B cell (primary cell): ENCODE results near the gene FAR2.

Source experiments
- EZH2 ChIP-seq: IDR thresholded peaks from 2 replicates; pipeline ENCODE4 v1.6.1; 2012; ENCODE audit warnings: borderline replicate concordance, low read depth, mild to moderate bottlenecking, moderate library complexity, low read length; ENCODE audit not compliant: insufficient read depth, poor library complexity, severe bottlenecking
- TF ChIP-seq, protein P1 (sequence below): fragments of 200-600 bp; IDR thresholded peaks from one replicate; pipeline ENCODE4 v1.8.0; 2022; ENCODE audit warnings: antibody characterized with exemption, mild to moderate bottlenecking

DNA sequence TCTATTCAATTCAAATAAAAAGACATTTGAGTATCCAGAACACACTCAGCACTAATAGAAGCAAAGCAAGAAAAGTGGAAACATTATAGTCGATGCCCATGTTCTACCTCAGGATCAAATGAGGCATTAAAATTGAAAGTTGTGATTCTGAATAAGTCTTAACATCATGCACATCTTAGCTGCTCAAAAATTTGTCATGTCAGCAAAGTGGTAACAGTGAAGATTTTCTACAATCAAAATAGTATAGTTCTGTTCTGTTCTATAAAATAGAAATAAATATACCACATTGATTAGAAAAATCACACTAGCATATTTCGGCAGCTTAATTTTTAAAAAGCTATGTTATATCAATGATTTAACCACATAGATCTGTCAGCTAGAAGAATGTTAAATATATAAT lies 157.2 kb downstream of the FAR2 start:
- TF ChIP-seq, protein P1, sequence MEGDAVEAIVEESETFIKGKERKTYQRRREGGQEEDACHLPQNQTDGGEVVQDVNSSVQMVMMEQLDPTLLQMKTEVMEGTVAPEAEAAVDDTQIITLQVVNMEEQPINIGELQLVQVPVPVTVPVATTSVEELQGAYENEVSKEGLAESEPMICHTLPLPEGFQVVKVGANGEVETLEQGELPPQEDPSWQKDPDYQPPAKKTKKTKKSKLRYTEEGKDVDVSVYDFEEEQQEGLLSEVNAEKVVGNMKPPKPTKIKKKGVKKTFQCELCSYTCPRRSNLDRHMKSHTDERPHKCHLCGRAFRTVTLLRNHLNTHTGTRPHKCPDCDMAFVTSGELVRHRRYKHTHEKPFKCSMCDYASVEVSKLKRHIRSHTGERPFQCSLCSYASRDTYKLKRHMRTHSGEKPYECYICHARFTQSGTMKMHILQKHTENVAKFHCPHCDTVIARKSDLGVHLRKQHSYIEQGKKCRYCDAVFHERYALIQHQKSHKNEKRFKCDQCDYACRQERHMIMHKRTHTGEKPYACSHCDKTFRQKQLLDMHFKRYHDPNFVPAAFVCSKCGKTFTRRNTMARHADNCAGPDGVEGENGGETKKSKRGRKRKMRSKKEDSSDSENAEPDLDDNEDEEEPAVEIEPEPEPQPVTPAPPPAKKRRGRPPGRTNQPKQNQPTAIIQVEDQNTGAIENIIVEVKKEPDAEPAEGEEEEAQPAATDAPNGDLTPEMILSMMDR: no peak
- no peak for TF ChIP-seq EZH2
